PC-3 (cell line): ENCODE data around the gene RARA. TPM values are rescaled to one million over a fixed set of nuclear protein-coding genes. Genes with fewer than 3 reads are reported as not detected.

Experiments used
- ATAC-seq: fragments of 200-7000 bp; cut with Tn5 transposase; 2 replicates; pipeline ENCODE4 v1.9.1; 2020; ENCODE audit warnings: mild to moderate bottlenecking, moderate library complexity
- BruUV-seq: library from RNA; stranded (reverse); fragments of 400-500 nt; replicated peaks from 2 replicates; lab custom pipeline; 2021; lab: Mats Ljungman, UMichigan
- CTCF ChIA-PET: fragments of 300-600 bp; sonication (Branson Sonifier 250); formaldehyde crosslinking; loops from one replicate; lab custom pipeline; 2022; ENCODE audit warnings: antibody characterized with exemption; lab: Charles Lee
- POLR2A ChIA-PET: fragments of 300-600 bp; sonication (Branson Sonifier 250); formaldehyde crosslinking; loops from one replicate; lab custom pipeline; 2022; ENCODE audit warnings: antibody characterized with exemption; ENCODE audit not compliant: unreplicated experiment; lab: Charles Lee
- DNase-seq: peaks from one replicate; pipeline ENCODE4 v3.0.0-alpha.2; 2015
- H2AFZ ChIP-seq: fragments of 300-600 bp; sonication (generic); 2 replicates; pipeline ENCODE4 v1.6.0; 2016; ENCODE audit warnings: antibody characterized with exemption, low read length
- H3F3A ChIP-seq: fragments of 300-600 bp; sonication (generic); one replicate; pipeline ENCODE4 v1.6.0; 2017; ENCODE audit warnings: antibody characterized with exemption, low read length, control low read depth, mild to moderate bottlenecking; ENCODE audit not compliant: unreplicated experiment
- H3K27ac ChIP-seq: fragments of 300-600 bp; sonication (generic); 2 replicates; pipeline ENCODE4 v1.5.1; 2016; ENCODE audit warnings: mild to moderate bottlenecking, low read length
- H3K27me3 ChIP-seq: fragments of 300-600 bp; sonication (generic); 2 replicates; pipeline ENCODE4 v1.6.1; 2016; ENCODE audit warnings: low read length, mixed read lengths
- H3K36me3 ChIP-seq: fragments of 300-600 bp; sonication (generic); 2 replicates; pipeline ENCODE4 v1.6.1; 2016; ENCODE audit warnings: low read depth, mixed run types, low read length, mixed read lengths
- H3K4me1 ChIP-seq: fragments of 300-600 bp; sonication (generic); 2 replicates; pipeline ENCODE4 v1.5.1; 2016; ENCODE audit warnings: low read length; ENCODE audit not compliant: insufficient read depth
- H3K4me2 ChIP-seq: fragments of 300-600 bp; sonication (generic); 2 replicates; pipeline ENCODE4 v1.6.0; 2016; ENCODE audit warnings: low read length
- H3K4me3 ChIP-seq: fragments of 300-600 bp; sonication (generic); 2 replicates; pipeline ENCODE4 v1.5.1; 2016; ENCODE audit warnings: mild to moderate bottlenecking, low read length, mixed read lengths
- H3K79me2 ChIP-seq: fragments of 300-600 bp; sonication (generic); 2 replicates; pipeline ENCODE4 v1.6.1; 2017; ENCODE audit warnings: low read length, mixed read lengths
- H3K9ac ChIP-seq: fragments of 300-600 bp; sonication (generic); 2 replicates; pipeline ENCODE4 v1.6.0; 2016; ENCODE audit warnings: mild to moderate bottlenecking, low read length
- H3K9me2 ChIP-seq: fragments of 300-600 bp; sonication (generic); replicated peaks from 2 replicates; pipeline ENCODE4 v1.6.1; 2016; ENCODE audit warnings: mixed run types, low read length, mixed read lengths
- H3K9me3 ChIP-seq: fragments of 300-600 bp; sonication (generic); 2 replicates; pipeline ENCODE4 v1.6.1; 2016; ENCODE audit warnings: low read length, mixed read lengths
- H4K20me1 ChIP-seq: fragments of 300-600 bp; sonication (generic); 2 replicates; pipeline ENCODE4 v1.6.1; 2016; ENCODE audit warnings: low read length, mixed read lengths
- CTCF ChIP-seq: fragments of 300-600 bp; sonication (generic); conservative IDR thresholded peaks from 2 replicates; pipeline ENCODE4 v1.5.1; 2017; ENCODE audit warnings: antibody characterized with exemption, low read depth, mild to moderate bottlenecking, low read length
- EZH2 ChIP-seq: fragments of 300-600 bp; sonication (generic); IDR thresholded peaks from one replicate; pipeline ENCODE4 v1.6.1; 2017; ENCODE audit warnings: antibody characterized with exemption, mild to moderate bottlenecking, low read length; ENCODE audit not compliant: unreplicated experiment
- EZH2phosphoT487 ChIP-seq: fragments of 300-600 bp; sonication (generic); IDR thresholded peaks from 2 replicates; pipeline ENCODE4 v1.6.1; 2018; ENCODE audit warnings: mild to moderate bottlenecking, antibody characterized with exemption, low read length, borderline replicate concordance
- intact Hi-C: fragments of 100-400 bp; cut with micrococcal nuclease; formaldehyde crosslinking; loops from 2 replicates; pipeline ENCODE4 v1.9.0; 2023
- total RNA-seq: library from RNA; depleted of rRNA; stranded (reverse); fragments of >200 nt; gene quantifications from 2 replicates; pipeline ENCODE4 v1.2.3, GENCODE V29; 2014

The RARA gene
- total RNA-seq, 1 experiment from 2014 or later: 19.6 TPM

GRCh38 chr17:40347319-40348135, 38.5 kb downstream of the RARA start:
- no peaks in the 10 kb centered on the region for H4K20me1 ChIP-seq
- ChIA-PET CTCF (no interaction called here), POLR2A (no interaction called here)
- H3K27me3 ChIP-seq: no peaks in the 10 kb centered on the region
- no peaks in the 10 kb centered on the region for H3K9me2 ChIP-seq
- no peak overlapping the region for H3K4me3 ChIP-seq
- no peaks in the 10 kb centered on the region for H3K9me3 ChIP-seq
- ATAC-seq (no peak), DNase-seq (no peak)
- BruUV-seq: no TSS peak
- H3F3A ChIP-seq: no peaks in the 10 kb centered on the region
- 0 out of 2 replicates have a peak, but pooled peaks cover 1% of the 10 kb centered on the region for H3K36me3 ChIP-seq
- no peaks in the 10 kb centered on the region; the same call in 1 of the 2 replicates for H3K4me1 ChIP-seq
- TF ChIP-seq EZH2 (no peak), CTCF (no peak), EZH2phosphoT487 (no peak)
- H3K9ac ChIP-seq: no peak overlapping the region
- H3K27ac ChIP-seq: no peak overlapping the region
- H2AFZ ChIP-seq: no peak overlapping the region
- H3K4me2 ChIP-seq: no peak overlapping the region
- H3K79me2 ChIP-seq: peaks cover 3% of the 10 kb centered on the region; the same call in 1 of the 2 replicates
- intact Hi-C loops: no loop called here

DNA sequence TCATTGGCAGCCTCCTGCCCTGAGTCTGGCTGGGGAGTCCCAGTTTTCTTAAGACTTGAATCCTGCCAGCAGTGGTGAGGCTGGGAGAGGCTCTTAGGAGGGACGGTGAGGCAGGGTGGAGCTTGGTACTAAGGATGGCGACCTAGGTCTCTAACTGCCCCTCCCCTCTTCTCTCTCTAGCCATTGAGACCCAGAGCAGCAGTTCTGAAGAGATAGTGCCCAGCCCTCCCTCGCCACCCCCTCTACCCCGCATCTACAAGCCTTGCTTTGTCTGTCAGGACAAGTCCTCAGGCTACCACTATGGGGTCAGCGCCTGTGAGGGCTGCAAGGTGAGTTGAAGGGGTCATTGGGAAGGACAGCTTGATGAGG, 39.1 kb downstream of the RARA start:
- no peak overlapping the region for H3K4me2 ChIP-seq
- ATAC-seq (no peak), DNase-seq (no peak)
- no peak overlapping the region for H3K9ac ChIP-seq
- no peaks in the 10 kb centered on the region; the same call in 1 of the 2 replicates for H3K4me1 ChIP-seq
- no peak overlapping the region for H3K27ac ChIP-seq
- no peaks in the 10 kb centered on the region for H3K27me3 ChIP-seq
- H3K9me3 ChIP-seq: no peaks in the 10 kb centered on the region
- 0 out of 2 replicates have a peak, but pooled peaks cover 2% of the 10 kb centered on the region for H3K36me3 ChIP-seq
- no peak overlapping the region for H3K4me3 ChIP-seq
- BruUV-seq: no TSS peak
- H3K9me2 ChIP-seq: no peaks in the 10 kb centered on the region
- ChIA-PET CTCF (no interaction called here), POLR2A (no interaction called here)
- no peak overlapping the region for H2AFZ ChIP-seq
- H4K20me1 ChIP-seq: no peaks in the 10 kb centered on the region
- intact Hi-C loops: no loop called here
- TF ChIP-seq CTCF (no peak), EZH2phosphoT487 (no peak), EZH2 (no peak)
- no peaks in the 10 kb centered on the region for H3F3A ChIP-seq
- peaks cover 3% of the 10 kb centered on the region; the same call in 1 of the 2 replicates for H3K79me2 ChIP-seq
